MM.1S (cell line): ENCODE data around the gene LIF.

ENCODE experiments used
- CTCF ChIP-seq: fragments of 300-600 bp; sonication (generic); IDR thresholded peaks from 2 replicates; pipeline ENCODE4 v1.5.1; 2016; ENCODE audit warnings: antibody characterized with exemption, low read length, mixed read lengths
- EZH2 ChIP-seq: fragments of 300-600 bp; sonication (generic); optimal IDR thresholded peaks from 2 replicates; pipeline ENCODE3; 2017; ENCODE audit warnings: low read depth, mild to moderate bottlenecking, antibody characterized with exemption, low read length, mixed read lengths
- EZH2phosphoT487 ChIP-seq: fragments of 300-600 bp; sonication (generic); IDR thresholded peaks from 2 replicates; pipeline ENCODE4 v1.6.1; 2018; ENCODE audit warnings: antibody characterized with exemption, low read length

GRCh38 chr22:30223303-30223702 lies 23.3 kb downstream of the LIF start:
- TF ChIP-seq EZH2 (no peak), CTCF (no peak), EZH2phosphoT487 (no peak)
